Keratinocyte (primary cell): ENCODE data around the gene DDX53.

Experiments used
- EZH2 ChIP-seq: IDR thresholded peaks from one replicate; pipeline ENCODE4 v1.6.1; 2012; ENCODE audit warnings: inconsistent platforms, mild to moderate bottlenecking, low read length, moderate library complexity
- TF ChIP-seq, protein P1 (sequence below), 3 experiments: IDR thresholded peaks in 1 of 3; conservative IDR thresholded peaks in 1 of 3; optimal IDR thresholded peaks in 1 of 3; 2 replicates in 2 of 3; 3 replicates in 1 of 3; pipeline versions ENCODE3 to v1.5.1; 2011; ENCODE audit warnings: low read length in 3 of 3, mild to moderate bottlenecking in 3 of 3, moderate library complexity in 2 of 3, control low read depth in 1 of 3, inconsistent platforms in 1 of 3; ENCODE audit not compliant: insufficient read depth in 2 of 3; ENCODE audit errors: extremely low read depth in 1 of 3

DNA sequence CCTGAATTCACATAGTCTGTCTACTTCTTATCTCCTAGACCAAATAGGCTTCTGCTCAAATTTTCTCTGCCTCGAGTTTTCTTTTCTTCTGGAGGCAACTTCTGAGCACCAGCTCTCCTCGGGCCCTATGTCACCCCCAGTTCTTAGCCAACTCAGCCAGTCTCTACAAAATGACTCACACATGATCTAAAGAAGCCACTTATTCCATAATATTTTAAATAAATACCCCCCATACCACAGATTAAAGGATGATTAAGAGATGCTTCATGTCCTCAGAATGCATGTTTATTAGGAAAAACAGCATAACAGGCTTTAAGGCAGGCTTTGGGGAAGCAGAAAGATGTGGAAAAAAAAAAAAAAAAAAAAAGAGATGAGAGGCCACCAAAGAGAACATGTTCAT lies 36.6 kb upstream of the DDX53 start:
- TF ChIP-seq, protein P1, sequence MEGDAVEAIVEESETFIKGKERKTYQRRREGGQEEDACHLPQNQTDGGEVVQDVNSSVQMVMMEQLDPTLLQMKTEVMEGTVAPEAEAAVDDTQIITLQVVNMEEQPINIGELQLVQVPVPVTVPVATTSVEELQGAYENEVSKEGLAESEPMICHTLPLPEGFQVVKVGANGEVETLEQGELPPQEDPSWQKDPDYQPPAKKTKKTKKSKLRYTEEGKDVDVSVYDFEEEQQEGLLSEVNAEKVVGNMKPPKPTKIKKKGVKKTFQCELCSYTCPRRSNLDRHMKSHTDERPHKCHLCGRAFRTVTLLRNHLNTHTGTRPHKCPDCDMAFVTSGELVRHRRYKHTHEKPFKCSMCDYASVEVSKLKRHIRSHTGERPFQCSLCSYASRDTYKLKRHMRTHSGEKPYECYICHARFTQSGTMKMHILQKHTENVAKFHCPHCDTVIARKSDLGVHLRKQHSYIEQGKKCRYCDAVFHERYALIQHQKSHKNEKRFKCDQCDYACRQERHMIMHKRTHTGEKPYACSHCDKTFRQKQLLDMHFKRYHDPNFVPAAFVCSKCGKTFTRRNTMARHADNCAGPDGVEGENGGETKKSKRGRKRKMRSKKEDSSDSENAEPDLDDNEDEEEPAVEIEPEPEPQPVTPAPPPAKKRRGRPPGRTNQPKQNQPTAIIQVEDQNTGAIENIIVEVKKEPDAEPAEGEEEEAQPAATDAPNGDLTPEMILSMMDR (optimal IDR thresholded peaks at IDR 0.05 in 1 of 3, IDR thresholded peaks at IDR 0.05 in 1 of 3, conservative IDR thresholded peaks at IDR 0.05 in 1 of 3; ENCODE audit: extremely low read depth in 1 of 3, insufficient read depth in 2 of 3, low read length in 3 of 3), result no peak
- TF ChIP-seq EZH2, result no peak
